GM18508 (cell line): ENCODE measurements around the gene SMG6.

Source experiments
- ATAC-seq: cut with Tn5 transposase; IDR thresholded peaks from one replicate; pipeline ENCODE4 v1.9.1; 2021; ENCODE audit warnings: moderate number of reproducible peaks; ENCODE audit not compliant: insufficient read depth, unreplicated experiment

The SMG6 gene

DNA sequence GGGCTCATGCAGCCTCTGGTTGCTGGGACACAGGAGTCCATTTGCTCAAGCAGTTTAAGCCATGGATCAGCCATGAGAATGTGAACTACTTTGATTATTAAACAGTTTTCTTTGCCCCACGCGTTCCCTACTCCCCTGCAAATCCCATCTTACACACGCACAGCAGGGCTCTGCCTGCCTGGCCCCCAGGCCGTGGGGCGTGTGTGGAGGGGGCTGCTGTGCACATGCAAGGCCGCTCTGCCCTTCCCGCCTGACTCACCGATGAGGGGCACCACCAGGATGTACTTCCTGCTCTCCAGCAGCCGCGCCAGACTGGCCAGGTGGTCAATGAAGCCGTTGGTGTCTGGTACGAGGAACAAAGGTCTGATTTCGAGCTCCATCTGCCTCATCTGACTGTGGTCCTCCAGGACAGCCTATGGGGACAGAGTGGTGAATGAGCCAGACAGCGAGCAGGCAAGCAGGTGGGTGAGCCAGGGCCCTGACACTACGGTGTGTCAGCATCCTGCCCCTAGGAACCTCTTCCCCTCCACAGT is 235.0 kb downstream of the SMG6 start:
- ATAC-seq, result no peak

DNA sequence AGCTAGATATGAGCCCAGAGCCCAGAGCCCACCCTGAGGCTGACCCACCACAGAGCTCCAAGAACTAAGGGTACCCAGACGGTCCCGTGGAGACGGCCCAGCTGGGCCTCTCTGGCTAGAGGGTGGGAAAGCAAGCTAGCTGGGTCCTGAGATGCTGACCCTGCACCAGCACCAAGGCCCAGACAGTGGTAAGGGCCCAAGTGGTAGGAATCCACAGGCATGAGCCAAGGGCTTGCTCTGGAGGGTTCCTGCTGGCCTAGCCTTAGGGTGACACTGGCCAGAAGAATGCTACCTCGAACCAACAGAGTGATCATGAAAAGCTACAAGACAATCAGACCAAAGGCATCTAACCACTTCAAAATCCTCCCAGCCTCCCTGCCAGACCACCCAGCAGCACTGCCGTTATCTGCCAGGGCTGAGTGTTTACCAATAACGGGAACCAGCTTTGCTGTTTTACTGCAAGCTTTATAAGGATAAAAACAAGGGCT is 235.5 kb downstream of the SMG6 start:
- no peak for ATAC-seq

DNA sequence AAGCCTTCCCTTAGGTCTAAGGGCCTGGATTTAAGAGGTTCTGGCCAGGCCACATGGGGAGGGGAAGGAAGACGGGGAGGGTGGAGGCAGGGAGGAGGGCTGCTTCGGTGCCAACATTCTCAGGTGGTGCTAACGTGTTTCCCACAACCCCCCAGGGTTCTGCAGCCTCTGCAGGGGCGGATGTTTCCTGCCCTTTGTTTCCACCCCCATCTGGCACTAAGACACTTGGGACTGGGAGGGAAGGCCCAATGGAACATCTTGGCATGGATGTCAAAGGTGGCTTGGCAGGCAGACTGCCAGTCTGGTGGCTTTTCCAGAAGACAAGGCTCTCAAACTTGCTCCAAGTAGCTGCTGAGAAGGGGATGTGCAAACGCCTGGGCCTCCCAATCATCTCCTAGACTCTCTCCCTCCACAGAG is 236.0 kb downstream of the SMG6 start:
- no peak for ATAC-seq

DNA sequence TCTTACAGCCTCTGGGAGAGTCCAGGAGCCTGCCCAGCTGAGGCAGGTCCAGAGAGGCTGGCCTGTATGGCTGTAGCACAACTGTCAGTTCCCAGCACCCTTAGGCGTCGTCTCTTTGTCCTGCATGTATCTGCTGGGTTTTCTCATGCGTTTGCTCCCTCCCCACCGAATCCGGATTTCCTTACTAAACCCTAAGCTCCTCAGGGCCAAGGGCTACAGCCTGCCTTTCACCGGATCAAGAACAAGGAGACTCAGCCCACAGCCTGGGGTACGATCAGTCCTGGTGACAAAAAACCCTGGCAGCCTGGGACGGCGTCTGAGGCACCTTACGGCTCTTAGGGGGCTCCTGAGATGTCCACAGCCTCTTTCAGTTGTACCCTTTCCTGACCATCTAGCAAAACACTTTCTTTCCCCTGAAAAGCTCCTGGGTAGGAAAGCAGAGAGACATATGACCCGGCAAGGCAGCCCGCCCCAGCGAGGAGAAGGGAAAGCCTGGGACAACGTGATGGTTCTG is 236.5 kb downstream of the SMG6 start:
- ATAC-seq, result no peak

GRCh38 chr17:2065949-2066400 is 237.6 kb downstream of the SMG6 start:
- no peak for ATAC-seq

GRCh38 chr17:2064980-2065785 is 238.4 kb downstream of the SMG6 start:
- ATAC-seq, result no peak

DNA sequence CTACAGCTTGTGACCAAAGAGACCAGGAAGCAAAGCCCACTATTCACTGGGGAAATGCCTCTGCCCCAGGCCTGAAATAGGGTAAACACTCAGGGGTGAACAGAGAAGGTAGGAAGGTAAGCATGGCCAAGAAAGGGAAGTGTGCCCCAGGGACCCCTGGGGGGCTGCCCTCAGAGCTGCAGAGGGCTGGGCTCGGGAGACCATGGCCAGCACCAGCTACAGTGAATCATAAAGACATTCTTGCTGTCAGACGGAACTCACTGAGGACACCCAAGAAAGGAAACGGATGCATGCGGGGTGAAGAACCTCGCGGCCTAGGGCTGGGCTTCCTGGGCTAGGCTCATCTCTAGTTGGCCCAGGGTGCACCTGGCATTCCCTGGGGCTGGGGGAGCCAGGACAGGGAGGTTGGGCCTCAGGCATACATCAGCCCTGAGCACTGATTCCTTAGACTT is 239.0 kb downstream of the SMG6 start:
- no peak for ATAC-seq

GRCh38 chr17:2064147-2064489 is 239.5 kb downstream of the SMG6 start:
- ATAC-seq, result no peak

DNA sequence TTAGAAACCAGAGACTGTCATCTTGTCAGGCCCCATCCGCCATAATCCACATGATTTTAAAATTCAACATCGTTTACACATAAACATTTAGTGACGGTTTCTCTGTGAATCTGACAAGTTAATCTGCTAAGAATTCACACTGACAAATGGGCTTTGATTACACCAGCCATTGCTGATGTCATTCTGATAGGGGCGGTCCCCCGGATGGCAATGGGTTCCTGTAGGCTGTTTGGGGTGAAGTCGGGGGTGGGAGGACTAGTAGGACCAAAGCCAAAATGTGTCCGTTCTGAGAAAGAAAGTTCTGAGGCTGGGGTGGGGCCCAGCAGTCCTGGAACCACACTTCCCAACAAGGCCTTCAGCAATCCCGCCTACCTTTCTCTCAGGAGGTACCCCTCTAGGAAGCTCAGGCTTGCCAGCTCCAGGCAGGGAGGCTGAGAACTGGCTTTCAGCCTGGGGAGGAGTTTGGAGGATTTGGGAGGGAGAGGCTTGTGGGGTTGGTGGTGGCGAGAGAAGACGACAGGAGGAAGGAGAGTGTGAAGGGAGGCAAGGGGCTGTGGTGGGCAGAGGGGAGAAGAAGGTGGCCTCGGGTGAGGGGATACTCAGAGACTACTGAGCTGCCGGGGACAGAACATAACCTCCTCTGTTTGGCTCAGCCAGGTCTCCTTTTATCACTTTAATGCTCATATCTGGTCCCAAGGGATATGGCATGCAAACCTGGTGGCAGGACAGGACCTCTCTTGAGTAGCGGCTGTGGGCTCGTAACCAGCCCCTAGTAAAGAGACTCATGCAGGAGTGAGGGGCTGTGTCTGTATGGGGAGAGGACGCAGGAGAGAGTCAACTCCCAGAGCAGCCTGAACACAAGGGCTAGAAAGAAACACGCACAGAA is 240.1 kb downstream of the SMG6 start:
- ATAC-seq, result no peak

- no peak for ATAC-seq
These were observed 240.9 kb downstream of the SMG6 start for GRCh38 chr17:2062571-2063183.

DNA sequence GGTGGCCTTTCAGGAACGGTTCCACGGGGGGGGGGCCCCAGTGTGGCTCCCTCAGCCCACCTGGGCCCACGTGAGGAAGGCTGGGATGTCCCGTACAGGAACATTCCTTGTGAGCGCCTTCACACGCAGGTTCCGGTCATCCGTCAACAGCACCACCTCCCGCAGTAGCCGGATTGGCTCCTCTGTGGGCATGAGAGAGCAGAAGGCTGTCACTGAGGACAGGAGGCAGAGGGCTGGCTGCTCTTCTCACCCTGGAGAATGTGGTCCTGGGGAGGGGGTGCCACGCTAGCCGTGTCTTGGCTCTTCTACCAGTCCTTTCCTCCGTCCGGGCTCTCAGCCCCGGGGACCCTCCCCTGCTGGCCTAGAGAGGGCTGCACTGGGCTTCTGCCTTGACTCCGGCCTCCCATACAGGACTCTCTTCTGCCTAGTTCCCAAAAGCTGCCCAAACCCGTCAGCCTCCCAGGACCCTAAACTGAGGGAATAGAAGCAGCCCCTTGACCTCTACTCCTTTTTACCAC is 242.1 kb downstream of the SMG6 start:
- ATAC-seq, result no peak

- ATAC-seq, result no peak
These were observed 242.7 kb downstream of the SMG6 start for GRCh38 chr17:2060681-2061440.

DNA sequence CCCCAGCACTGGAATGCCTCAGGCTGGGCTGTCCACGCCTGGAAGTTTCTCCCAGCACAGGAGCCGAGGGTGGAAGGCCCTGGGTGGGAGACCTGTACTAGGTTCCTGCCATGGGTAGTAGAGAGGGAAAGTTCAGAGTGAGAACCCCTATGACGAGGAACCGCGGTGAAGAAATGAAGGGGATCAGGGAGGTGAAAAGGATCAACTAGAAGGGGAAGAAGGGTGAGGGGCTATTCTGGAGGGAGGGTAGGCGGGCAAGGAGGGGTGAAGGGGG is 243.3 kb downstream of the SMG6 start:
- no peak for ATAC-seq

GRCh38 chr17:2059547-2060384 is 243.8 kb downstream of the SMG6 start:
- no peak for ATAC-seq

DNA sequence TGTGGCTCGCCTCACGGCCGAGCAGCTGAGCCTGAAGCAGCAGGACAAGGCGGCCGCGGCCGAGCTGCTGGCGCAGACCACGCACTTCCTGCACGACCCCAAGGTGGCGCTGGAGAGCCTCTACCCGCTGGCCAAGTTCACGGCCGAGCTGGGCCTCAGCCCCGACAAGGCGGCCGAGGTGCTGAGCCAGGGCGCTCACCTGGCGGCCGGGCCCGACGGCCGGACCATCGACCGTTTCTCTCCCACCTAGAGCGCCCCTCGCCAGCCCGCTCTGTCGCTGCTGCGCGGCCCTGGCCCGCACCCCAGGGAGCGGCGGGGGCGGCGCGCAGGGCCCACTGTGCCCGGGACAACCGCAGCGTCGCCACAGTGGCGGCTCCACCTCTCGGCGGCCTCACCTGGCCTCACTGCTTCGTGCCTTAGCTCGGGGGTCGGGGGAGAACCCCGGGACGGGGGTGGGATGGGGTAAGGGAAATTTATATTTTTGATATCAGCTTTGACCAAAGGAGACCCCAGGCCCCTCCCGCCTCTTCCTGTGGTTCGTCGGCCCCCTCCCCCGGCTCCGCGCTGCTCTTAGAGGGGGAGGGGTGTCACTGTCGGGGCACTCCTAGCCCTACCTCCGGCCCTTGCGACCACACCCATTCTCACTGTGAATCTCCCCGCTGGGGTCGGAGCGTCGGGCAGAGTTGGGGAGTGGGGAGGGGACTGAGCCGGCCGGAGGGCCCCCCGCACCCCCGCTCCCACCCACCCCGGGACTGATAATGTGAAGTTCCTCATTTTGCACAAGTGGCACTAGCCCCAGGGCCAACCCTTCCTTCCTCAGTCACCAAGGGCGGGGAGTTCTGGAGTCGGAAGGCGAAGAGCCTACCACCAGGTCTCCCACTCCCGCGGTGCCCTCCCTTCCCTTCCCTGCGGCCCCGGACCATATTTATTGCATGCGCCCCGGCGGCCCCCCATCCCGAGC is 244.7 kb downstream of the SMG6 start:
- no peak for ATAC-seq

DNA sequence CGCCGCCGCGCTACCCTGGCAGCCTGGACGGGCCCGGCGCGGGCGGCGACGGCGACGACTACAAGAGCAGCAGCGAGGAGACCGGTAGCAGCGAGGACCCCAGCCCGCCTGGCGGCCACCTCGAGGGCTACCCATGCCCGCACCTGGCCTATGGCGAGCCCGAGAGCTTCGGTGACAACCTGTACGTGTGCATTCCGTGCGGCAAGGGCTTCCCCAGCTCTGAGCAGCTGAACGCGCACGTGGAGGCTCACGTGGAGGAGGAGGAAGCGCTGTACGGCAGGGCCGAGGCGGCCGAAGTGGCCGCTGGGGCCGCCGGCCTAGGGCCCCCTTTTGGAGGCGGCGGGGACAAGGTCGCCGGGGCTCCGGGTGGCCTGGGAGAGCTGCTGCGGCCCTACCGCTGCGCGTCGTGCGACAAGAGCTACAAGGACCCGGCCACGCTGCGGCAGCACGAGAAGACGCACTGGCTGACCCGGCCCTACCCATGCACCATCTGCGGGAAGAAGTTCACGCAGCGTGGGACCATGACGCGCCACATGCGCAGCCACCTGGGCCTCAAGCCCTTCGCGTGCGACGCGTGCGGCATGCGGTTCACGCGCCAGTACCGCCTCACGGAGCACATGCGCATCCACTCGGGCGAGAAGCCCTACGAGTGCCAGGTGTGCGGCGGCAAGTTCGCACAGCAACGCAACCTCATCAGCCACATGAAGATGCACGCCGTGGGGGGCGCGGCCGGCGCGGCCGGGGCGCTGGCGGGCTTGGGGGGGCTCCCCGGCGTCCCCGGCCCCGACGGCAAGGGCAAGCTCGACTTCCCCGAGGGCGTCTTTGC is 245.6 kb downstream of the SMG6 start:
- ATAC-seq, result no peak
